Spleen (tissue), 13 donors: ENCODE data around the gene EPS8. TPM values are rescaled to one million over a fixed set of nuclear protein-coding genes. Genes with fewer than 3 reads are reported as not detected.

Experiments used
- DNase-seq: peaks from one replicate; pipeline ENCODE4 v3.0.0-alpha.2; 2020
- H3K27ac ChIP-seq, 8 donors: fragments of 200-600 bp; sonication (generic) in 7 of 8; 1 replicate in 4 of 8; 2 replicates in 4 of 8; pipeline versions ENCODE4 v1.5.0 to v1.8.0; 2016 to 2021; ENCODE audit warnings: inconsistent platforms in 4 of 8, mild to moderate bottlenecking in 4 of 8, moderate library complexity in 1 of 8
- H3K27me3 ChIP-seq, 7 donors: fragments of 200-600 bp; sonication (generic) in 6 of 7; replicated peaks in 1 of 7; 1 replicate in 4 of 7; 2 replicates in 3 of 7; pipeline versions ENCODE4 v1.5.0 to v1.8.0; 2016 to 2021; ENCODE audit warnings: inconsistent platforms in 3 of 7, mild to moderate bottlenecking in 1 of 7
- H3K36me3 ChIP-seq, 6 donors: fragments of 200-600 bp; sonication (generic) in 5 of 6; 1 replicate in 4 of 6; 2 replicates in 2 of 6; pipeline versions ENCODE4 v1.5.0 to v1.8.0; 2016 to 2021; ENCODE audit warnings: inconsistent platforms in 2 of 6
- H3K4me1 ChIP-seq, 6 donors: fragments of 200-600 bp; sonication (generic) in 5 of 6; 1 replicate in 3 of 6; 2 replicates in 3 of 6; pipeline versions ENCODE4 v1.5.0 to v1.8.0; 2016 to 2021; ENCODE audit warnings: inconsistent platforms in 3 of 6
- H3K4me3 ChIP-seq, 8 donors: fragments of 200-600 bp; sonication (generic) in 7 of 8; 1 replicate in 4 of 8; 2 replicates in 4 of 8; pipeline versions ENCODE4 v1.5.0 to v1.8.0; 2016 to 2021; ENCODE audit warnings: inconsistent platforms in 4 of 8, mild to moderate bottlenecking in 4 of 8, moderate library complexity in 2 of 8
- H3K9me3 ChIP-seq, 8 donors: fragments of 200-600 bp; sonication (generic) in 7 of 8; 1 replicate in 4 of 8; 2 replicates in 4 of 8; pipeline versions ENCODE4 v1.5.0 to v1.8.0; 2016 to 2021; ENCODE audit warnings: inconsistent platforms in 4 of 8
- POLR2A ChIP-seq, 3 donors: fragments of 450-650 bp; IDR thresholded peaks; one replicate each; pipeline ENCODE4 v1.5.1; 2017; ENCODE audit warnings: antibody characterized with exemption in 3 of 3, mild to moderate bottlenecking in 1 of 3
- POLR2AphosphoS5 ChIP-seq, 3 donors: sonication (generic); formaldehyde crosslinking; IDR thresholded peaks; one replicate each; pipeline ENCODE4 v1.5.1; 2017; ENCODE audit warnings: antibody characterized with exemption in 3 of 3
- WGBS, 5 donors: extraction: QIAGEN DNeasy Blood & Tissue Kit in 3 of 5; methylation state at CpG; one replicate each; pipeline versions ENCODE4 v1.1.5 to v1.1.7; 2013 to 2018; 5-methylcytosine and 5-hydroxymethylcytosine counted together
- intact Hi-C: fragments of 100-400 bp; cut with DNase I; formaldehyde crosslinking; loops from one replicate; pipeline ENCODE4 v1.15.0; 2023; ENCODE audit warnings: low total_unique reads
- long read RNA-seq, 2 donors: transcript quantifications; one replicate each; lab custom pipeline, GENCODE V29; 2026
- polyA plus RNA-seq, 3 donors: library from polyadenylated mRNA; stranded (reverse); fragments of 200-250 nt; gene quantifications; one replicate each; pipeline ENCODE4 v1.2.1, GENCODE V29; 2013
- total RNA-seq, 7 donors: library from RNA; depleted of rRNA in 3 of 7; stranded (reverse); fragments of >200 nt in 3 of 7; fragmentation: NEBNext Ultra II Directional in 4 of 7; extraction: Animal tissue kit (Norgen Biotek cat#: 25700) in 4 of 7; gene quantifications; one replicate each; pipeline versions ENCODE4 v1.1.0 to v1.2.1, GENCODE V29; 2016 to 2021
- TF ChIP-seq, protein P1 (sequence below), 11 experiments: fragments of 200-600 bp in 7 of 11; fragments of 450-650 bp in 4 of 11; sonication (generic) in 4 of 11; IDR thresholded peaks in 8 of 11; conservative IDR thresholded peaks in 3 of 11; 1 replicate in 7 of 11; 2 replicates in 4 of 11; pipeline versions ENCODE4 v1.4.0 to v1.8.0; 2016 to 2021; ENCODE audit warnings: antibody characterized with exemption in 11 of 11, inconsistent platforms in 4 of 11, mild to moderate bottlenecking in 1 of 11
- donor health status: healthy with polysubstance abuse.
- donor health status: DM: no; HTN: no; CAD: no; lungs with moderate emphysema.
- donor health status: DM: no; HTN: no; CAD: no.
- donor health status: Bipolar disorder and iron deficiency.
- donor health status: healthy.
- donor health status: DM: no; HTN: no; CAD: no.
- donor health status: DM: yes; HTN: yes; CAD: no.

The EPS8 gene
- total RNA-seq (10 to 100 TPM; 14.2 to 90.5 (median 47.5) TPM), polyA plus RNA-seq (1 to 10 TPM; 4.6 to 6.9 (median 5.5) TPM)
- long read RNA-seq, donor 1, partial matches to known transcripts = 56 of 114 reads
- long read RNA-seq, donor 1, other reads (novel, unspliced or antisense) = 57 of 114 reads
- long read RNA-seq, donor 2, partial matches to known transcripts = 0 of 3 reads
- long read RNA-seq, donor 2, other reads (novel, unspliced or antisense) = 0 of 3 reads

DNA sequence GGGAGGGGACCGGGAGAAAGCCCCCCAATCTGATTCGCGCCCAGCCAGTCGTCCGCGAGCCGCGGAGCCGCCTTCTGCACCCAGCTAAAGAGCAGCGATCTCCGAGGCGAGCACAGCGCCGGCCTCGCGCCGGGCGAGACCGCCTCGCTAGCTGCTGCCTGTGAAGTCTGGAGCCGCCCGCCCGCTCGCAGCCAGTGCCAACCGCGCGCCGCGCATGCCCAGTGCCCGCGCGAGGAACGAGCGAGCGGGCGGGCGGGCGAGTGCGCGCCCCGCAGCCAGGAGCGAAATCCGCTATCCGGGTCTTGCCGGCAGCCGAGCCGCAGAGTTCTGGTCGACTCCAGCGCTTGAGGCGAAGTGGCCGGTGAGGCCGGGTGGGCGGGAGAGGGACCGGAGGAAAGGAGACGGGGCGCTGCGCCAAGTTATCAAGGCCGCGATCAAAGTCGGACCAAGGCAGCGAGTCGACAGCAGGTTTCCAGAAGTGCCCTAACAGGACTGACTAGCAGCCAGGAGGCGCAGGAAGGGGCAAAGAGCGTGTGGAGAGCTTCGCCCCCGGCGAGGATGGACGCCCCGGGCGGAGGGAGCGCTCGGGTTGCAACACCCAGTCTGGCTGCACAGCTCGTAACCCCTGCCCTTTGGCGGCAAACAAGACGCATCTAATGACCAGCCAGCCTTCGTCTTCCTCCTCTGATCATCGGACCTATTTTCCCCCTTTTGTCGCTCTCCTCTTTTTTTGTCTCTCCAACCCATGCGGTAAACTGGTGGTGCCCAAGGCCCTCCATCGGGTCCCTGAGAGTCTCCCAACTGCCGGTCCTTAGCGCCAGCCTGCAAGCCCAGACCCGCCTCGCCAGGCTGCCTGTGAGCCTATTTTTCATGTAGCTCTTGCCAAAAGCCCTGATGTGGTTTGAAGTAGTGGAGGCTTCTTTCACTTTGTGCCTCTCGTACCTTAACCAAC lies at the start of gene EPS8:
EPS8 (minus strand) TSS at position 169 of the 952 bp plus-strand sequence. CDS start 106,437 bp downstream, outside the sequence.
- Histone ChIP-seq H3K27me3 (peaks cover 0 to 55% (median 4%) of the 10 kb centered on the region in 7 donors), H3K9me3 (no peaks in the 10 kb centered on the region), H3K27ac (peak within 1 kb of the TSS; percentile 52 to 84 (median 78)), H3K4me3 (peak within 1 kb of the TSS; percentile 52 to 81 (median 63)), H3K36me3 (no peaks in the 10 kb centered on the region), H3K4me1 (peaks cover 0 to 26% (median 20%) of the 10 kb centered on the region in 6 donors)
- WGBS, 5 donors = 2 to 4% (median 3%) methylated on average over 37 to 85 of the region's 85 CpGs
- peak in 2 of 3 donors; percentile 47 to 55 for TF ChIP-seq POLR2A (IDR thresholded peaks at IDR 0.05)
- peak; percentile 81 to 91 (median 87) for TF ChIP-seq POLR2AphosphoS5 (IDR thresholded peaks at IDR 0.05)
- TF ChIP-seq, protein P1, sequence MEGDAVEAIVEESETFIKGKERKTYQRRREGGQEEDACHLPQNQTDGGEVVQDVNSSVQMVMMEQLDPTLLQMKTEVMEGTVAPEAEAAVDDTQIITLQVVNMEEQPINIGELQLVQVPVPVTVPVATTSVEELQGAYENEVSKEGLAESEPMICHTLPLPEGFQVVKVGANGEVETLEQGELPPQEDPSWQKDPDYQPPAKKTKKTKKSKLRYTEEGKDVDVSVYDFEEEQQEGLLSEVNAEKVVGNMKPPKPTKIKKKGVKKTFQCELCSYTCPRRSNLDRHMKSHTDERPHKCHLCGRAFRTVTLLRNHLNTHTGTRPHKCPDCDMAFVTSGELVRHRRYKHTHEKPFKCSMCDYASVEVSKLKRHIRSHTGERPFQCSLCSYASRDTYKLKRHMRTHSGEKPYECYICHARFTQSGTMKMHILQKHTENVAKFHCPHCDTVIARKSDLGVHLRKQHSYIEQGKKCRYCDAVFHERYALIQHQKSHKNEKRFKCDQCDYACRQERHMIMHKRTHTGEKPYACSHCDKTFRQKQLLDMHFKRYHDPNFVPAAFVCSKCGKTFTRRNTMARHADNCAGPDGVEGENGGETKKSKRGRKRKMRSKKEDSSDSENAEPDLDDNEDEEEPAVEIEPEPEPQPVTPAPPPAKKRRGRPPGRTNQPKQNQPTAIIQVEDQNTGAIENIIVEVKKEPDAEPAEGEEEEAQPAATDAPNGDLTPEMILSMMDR (IDR thresholded peaks at IDR 0.05 in 8 of 11, conservative IDR thresholded peaks at IDR 0.05 in 3 of 11) = peak in 2 of 11 experiments; percentile 15
- peak; percentile 96 for DNase-seq
- intact Hi-C loops = no loop called here

DNA sequence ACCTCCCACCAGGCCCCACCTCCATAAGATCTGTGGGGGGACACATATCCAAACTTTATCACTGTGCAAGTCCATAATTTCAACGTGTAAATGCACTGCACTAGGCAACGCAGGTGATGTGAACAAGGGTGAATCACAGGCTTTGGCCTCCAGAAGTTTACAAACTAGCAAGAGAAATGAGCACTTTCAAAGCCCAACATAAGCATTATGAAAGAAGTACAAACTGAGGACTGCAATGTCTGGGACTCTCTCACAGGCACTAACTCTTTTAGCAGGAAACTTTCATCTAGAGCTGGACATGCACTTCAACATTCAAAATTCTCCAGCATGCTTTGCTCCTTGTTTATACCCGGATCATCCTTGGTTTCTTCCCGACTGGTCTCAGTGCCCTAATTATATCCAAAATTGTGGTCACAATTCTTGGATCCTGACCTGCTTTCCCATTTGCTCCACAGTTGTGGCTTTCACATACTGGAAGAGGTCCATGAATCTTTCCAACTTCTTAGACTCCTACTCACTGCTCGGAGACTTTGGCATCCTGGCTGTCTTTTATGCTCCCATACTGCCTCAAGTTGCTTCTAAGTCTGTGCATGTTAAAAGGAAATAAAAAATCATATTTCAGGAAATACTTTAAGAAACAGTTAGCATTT lies 48.1 kb upstream of the EPS8 start:
- H3K27ac ChIP-seq = no peak overlapping the region
- TF ChIP-seq POLR2AphosphoS5 (IDR thresholded peaks at IDR 0.05) (no peak), POLR2A (IDR thresholded peaks at IDR 0.05) (no peak)
- TF ChIP-seq, protein P1 (IDR thresholded peaks at IDR 0.05 in 8 of 11, conservative IDR thresholded peaks at IDR 0.05 in 3 of 11) = no peak
- no peak for DNase-seq

DNA sequence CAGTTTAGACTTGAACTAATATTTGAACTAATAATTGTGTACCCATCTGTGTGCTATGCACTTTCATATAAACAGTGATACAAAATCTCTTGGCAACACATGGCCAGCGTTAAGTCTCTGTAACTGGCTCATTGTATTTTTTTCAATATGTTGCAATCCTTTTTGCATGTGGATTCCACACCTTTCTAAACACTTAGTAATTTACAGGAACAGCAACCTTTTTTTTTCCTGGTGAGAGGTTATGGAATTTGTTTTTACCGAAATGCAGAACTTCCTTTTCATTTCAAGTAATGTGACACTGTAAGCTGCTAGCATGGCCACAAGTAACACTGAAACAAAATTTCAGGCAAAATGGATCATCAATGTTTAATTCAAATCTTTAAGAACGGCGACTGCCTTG lies 45.4 kb upstream of the EPS8 start:
- no peaks in the 10 kb centered on the region for H3K36me3 ChIP-seq
- no peaks in the 10 kb centered on the region for H3K4me1 ChIP-seq
- no peak overlapping the region for H3K4me3 ChIP-seq
- TF ChIP-seq, protein P1 (IDR thresholded peaks at IDR 0.05 in 8 of 11, conservative IDR thresholded peaks at IDR 0.05 in 3 of 11) = no peak
- no peak for TF ChIP-seq POLR2AphosphoS5 (IDR thresholded peaks at IDR 0.05)
- TF ChIP-seq POLR2A (IDR thresholded peaks at IDR 0.05) = no peak
- H3K9me3 ChIP-seq = no peaks in the 10 kb centered on the region
- DNase-seq = no peak
- 72 to 80% (median 74%) methylated on average over 4 of the region's 4 CpGs for WGBS, 5 donors
- intact Hi-C loops = no loop called here
- H3K27me3 ChIP-seq = no peaks in the 10 kb centered on the region
- no peak overlapping the region for H3K27ac ChIP-seq

More for the DNA sequence above, 48.1 kb upstream of the EPS8 start:
- intact Hi-C loops = no loop called here
- H3K9me3 ChIP-seq = no peaks in the 10 kb centered on the region
- H3K36me3 ChIP-seq = no peaks in the 10 kb centered on the region
- no peak overlapping the region for H3K4me3 ChIP-seq
- H3K4me1 ChIP-seq = no peaks in the 10 kb centered on the region
- 72 to 87% (median 79%) methylated on average over 5 of the region's 5 CpGs for WGBS, 5 donors
- H3K27me3 ChIP-seq = no peaks in the 10 kb centered on the region
